OCI-M1 (cell line): ENCODE data around the gene SNX8.
A peak's percentile ranks its signal among the peaks of the same experiment; 100 is the strongest.

Source experiments
- DNase-seq: peaks from one replicate; lab custom pipeline; 2025; lab: John Stamatoyannopoulos, UW

The SNX8 gene

GRCh38 chr7:2220954-2221353, 93.3 kb downstream of the SNX8 start:
- no peak for DNase-seq

GRCh38 chr7:2220506-2220905, 93.7 kb downstream of the SNX8 start:
- DNase-seq, result no peak

GRCh38 chr7:2220030-2220429, 94.2 kb downstream of the SNX8 start:
- no peak for DNase-seq

- DNase-seq, result no peak
These were observed 94.6 kb downstream of the SNX8 start for GRCh38 chr7:2219606-2220005.

GRCh38 chr7:2219136-2219535, 95.1 kb downstream of the SNX8 start:
- DNase-seq, result no peak

- DNase-seq, result no peak
These were observed 95.8 kb downstream of the SNX8 start for GRCh38 chr7:2218444-2218785.

- no peak for DNase-seq
These were observed 96.4 kb downstream of the SNX8 start for GRCh38 chr7:2217716-2218443.

- DNase-seq, result no peak
These were observed 97.0 kb downstream of the SNX8 start for GRCh38 chr7:2217206-2217605.

- no peak for DNase-seq
These were observed 98.4 kb downstream of the SNX8 start for GRCh38 chr7:2215851-2216250.

GRCh38 chr7:2214636-2215035, 99.6 kb downstream of the SNX8 start:
- no peak for DNase-seq

GRCh38 chr7:2213551-2214215, 100.6 kb downstream of the SNX8 start:
- no peak for DNase-seq

GRCh38 chr7:2212906-2213305, 101.3 kb downstream of the SNX8 start:
- no peak for DNase-seq

- no peak for DNase-seq
These were observed 102.3 kb downstream of the SNX8 start for GRCh38 chr7:2211926-2212325.

GRCh38 chr7:2211259-2211880, 102.9 kb downstream of the SNX8 start:
- DNase-seq, result no peak

- DNase-seq, result no peak
These were observed 103.5 kb downstream of the SNX8 start for GRCh38 chr7:2210551-2211258.

GRCh38 chr7:2209961-2210323, 104.3 kb downstream of the SNX8 start:
- no peak for DNase-seq

- DNase-seq, result peak; percentile 1
These were observed 104.9 kb downstream of the SNX8 start for GRCh38 chr7:2209146-2209960.

- no peak for DNase-seq
These were observed 105.5 kb downstream of the SNX8 start for GRCh38 chr7:2208712-2209111.

GRCh38 chr7:2205036-2205780, 109.0 kb downstream of the SNX8 start:
- DNase-seq, result no peak

GRCh38 chr7:2204446-2204845, 109.8 kb downstream of the SNX8 start:
- no peak for DNase-seq

GRCh38 chr7:2203766-2204300, 110.4 kb downstream of the SNX8 start:
- DNase-seq, result no peak
